Natural killer cell (primary cell): ENCODE results near the gene LGALS1. TPM values are rescaled to one million over a fixed set of nuclear protein-coding genes. Genes with fewer than 3 reads are reported as not detected.

Source experiments
- ATAC-seq, 3 donors: fragments of 150-1000 bp in 2 of 3; fragments of 200-7000 bp in 1 of 3; cut with Tn5 transposase; 1 replicate in 1 of 3; 2 replicates in 2 of 3; pipeline ENCODE4 v1.10.0; 2021; ENCODE audit warnings: mild to moderate bottlenecking in 2 of 3, moderate library complexity in 2 of 3
- DNase-seq, 2 donors: peaks; one replicate each; pipeline versions ENCODE4 v3.0.0 to v3.0.0-alpha.2; 2013 to 2021; ENCODE audit warnings: mixed read lengths in 1 of 2
- H3K27ac ChIP-seq: one replicate; pipeline ENCODE4 v1.5.1; 2013; ENCODE audit warnings: mild to moderate bottlenecking, low read length
- H3K27me3 ChIP-seq: one replicate; pipeline ENCODE4 v1.6.1; 2013; ENCODE audit warnings: low read length; ENCODE audit not compliant: control insufficient read depth, insufficient read depth
- H3K36me3 ChIP-seq: one replicate; pipeline ENCODE4 v1.6.1; 2013; ENCODE audit warnings: low read length; ENCODE audit not compliant: control insufficient read depth, insufficient read depth
- H3K4me1 ChIP-seq: one replicate; pipeline ENCODE4 v1.6.1; 2013; ENCODE audit warnings: low read length; ENCODE audit not compliant: control insufficient read depth, insufficient read depth
- H3K4me3 ChIP-seq: one replicate; pipeline ENCODE4 v1.5.1; 2013; ENCODE audit warnings: low read length
- H3K9me3 ChIP-seq: one replicate; pipeline ENCODE4 v1.6.1; 2013; ENCODE audit warnings: low read length; ENCODE audit not compliant: control insufficient read depth, insufficient read depth
- H3K27ac Mint-ChIP-seq, 2 donors: one replicate each; pipeline ENCODE4 v1.8.0; 2022; ENCODE audit warnings: mild to moderate bottlenecking in 2 of 2, mixed read lengths in 2 of 2, moderate library complexity in 1 of 2
- H3K27me3 Mint-ChIP-seq, 2 donors: one replicate each; pipeline ENCODE4 v1.8.0; 2022; ENCODE audit warnings: low read depth in 2 of 2, mixed read lengths in 2 of 2
- H3K36me3 Mint-ChIP-seq: one replicate; pipeline ENCODE4 v1.8.0; 2022; ENCODE audit warnings: mixed read lengths
- H3K4me1 Mint-ChIP-seq, 2 donors: one replicate each; pipeline ENCODE4 v1.8.0; 2022; ENCODE audit warnings: mixed read lengths in 2 of 2
- H3K4me3 Mint-ChIP-seq: one replicate; pipeline ENCODE4 v1.8.0; 2022; ENCODE audit warnings: mild to moderate bottlenecking, moderate library complexity, mixed read lengths
- H3K9me3 Mint-ChIP-seq, 2 donors: one replicate each; pipeline ENCODE4 v1.8.0; 2022; ENCODE audit warnings: mixed read lengths in 2 of 2
- WGBS: methylation state at CpG from one replicate; pipeline ENCODE4 v1.1.7; 2013; ENCODE audit warnings: missing lambda C conversion rate; ENCODE audit not compliant: insufficient coverage; 5-methylcytosine and 5-hydroxymethylcytosine counted together
- intact Hi-C: fragments of 100-400 bp; cut with micrococcal nuclease; formaldehyde crosslinking; loops from one replicate; pipeline ENCODE4 v1.14.2; 2022
- total RNA-seq, 4 donors: library from RNA; stranded (reverse); fragments of 120-200 nt in 1 of 4; gene quantifications; one replicate each; pipeline versions ENCODE4 v1.2.3 to v1.2.4, GENCODE V29; 2013 to 2022
- TF ChIP-seq, protein P1 (sequence below): fragments of 200-600 bp; IDR thresholded peaks from one replicate; pipeline ENCODE4 v1.8.0; 2022; ENCODE audit warnings: antibody characterized with exemption

Gene LGALS1
- total RNA-seq, 3 donors from 2014 or later (not counting 1 experiment from before 2014, with no cell fraction given): 195 to 218 (median 214) TPM

DNA sequence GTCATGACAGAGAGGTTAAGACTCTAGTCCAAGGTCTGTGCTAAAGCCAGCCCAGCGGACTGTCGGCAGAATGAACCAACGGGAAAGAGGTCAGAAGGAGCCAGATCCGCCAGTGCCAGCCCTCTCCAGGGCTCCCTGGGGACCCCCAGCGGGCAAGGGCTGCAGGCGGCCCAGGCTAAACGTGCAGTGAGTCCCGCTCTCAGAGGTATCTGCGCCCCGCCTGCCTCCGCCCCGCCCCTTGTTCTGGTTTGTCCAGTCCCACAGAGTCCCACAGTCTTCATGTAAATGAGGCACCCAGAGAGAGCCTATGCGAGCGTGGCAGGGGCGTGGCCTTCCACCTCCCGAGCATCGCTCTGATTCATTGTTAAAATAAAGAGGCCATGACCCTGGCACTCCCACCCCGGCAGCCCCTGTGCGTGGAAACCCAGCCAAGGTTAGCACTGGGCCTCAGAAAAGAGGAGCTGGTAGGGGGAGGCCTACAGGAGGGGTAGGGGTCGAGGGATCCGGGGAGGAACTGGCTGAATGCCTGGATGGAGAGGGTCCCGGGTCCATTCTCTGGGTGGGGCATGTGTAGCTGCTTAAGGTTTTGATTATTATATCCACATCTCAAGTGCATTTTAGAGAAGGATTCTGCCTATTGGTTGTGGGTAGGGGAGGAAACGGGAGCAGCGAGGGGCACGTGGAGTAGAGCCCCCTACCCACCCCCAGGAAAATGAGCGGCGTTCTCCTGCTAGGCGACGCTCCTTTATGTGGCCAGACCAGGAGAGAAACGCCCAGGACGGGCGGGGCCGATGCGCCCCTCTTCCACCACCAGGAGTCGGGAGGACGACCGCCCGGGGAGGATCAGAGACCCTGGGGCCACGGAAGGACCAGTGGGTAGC, 21.5 kb downstream of the LGALS1 start, which contains the start of gene TRIOBP:
Gene TRIOBP, plus strand, starts transcription at position 392 of the 881 bp plus-strand sequence. CDS start 4,318 bp downstream, outside the sequence.
- Histone ChIP-seq H3K9me3 (no peaks in the 10 kb centered on the region), H3K27ac (no peak within 1 kb of the TSS), H3K27me3 (no peaks in the 10 kb centered on the region), H3K4me1 (peaks cover 26% of the 10 kb centered on the region), H3K36me3 (peaks cover 16% of the 10 kb centered on the region), H3K4me3 (no peak within 1 kb of the TSS)
- H3K27ac Mint-ChIP-seq: peak within 1 kb of the TSS; percentile 54 to 85
- ATAC-seq (peak; percentile 98 to 100 (median 99)), DNase-seq (peak; percentile 89 to 90)
- no peaks in the 10 kb centered on the region for H3K27me3 Mint-ChIP-seq
- no peaks in the 10 kb centered on the region for H3K36me3 Mint-ChIP-seq
- H3K4me3 Mint-ChIP-seq: peak within 1 kb of the TSS; percentile 56
- H3K4me1 Mint-ChIP-seq: peaks cover 25 to 28% of the 10 kb centered on the region in 2 donors
- 21% methylated on average over 37 of the region's 39 CpGs for WGBS
- no peaks in the 10 kb centered on the region for H3K9me3 Mint-ChIP-seq
- TF ChIP-seq, protein P1, sequence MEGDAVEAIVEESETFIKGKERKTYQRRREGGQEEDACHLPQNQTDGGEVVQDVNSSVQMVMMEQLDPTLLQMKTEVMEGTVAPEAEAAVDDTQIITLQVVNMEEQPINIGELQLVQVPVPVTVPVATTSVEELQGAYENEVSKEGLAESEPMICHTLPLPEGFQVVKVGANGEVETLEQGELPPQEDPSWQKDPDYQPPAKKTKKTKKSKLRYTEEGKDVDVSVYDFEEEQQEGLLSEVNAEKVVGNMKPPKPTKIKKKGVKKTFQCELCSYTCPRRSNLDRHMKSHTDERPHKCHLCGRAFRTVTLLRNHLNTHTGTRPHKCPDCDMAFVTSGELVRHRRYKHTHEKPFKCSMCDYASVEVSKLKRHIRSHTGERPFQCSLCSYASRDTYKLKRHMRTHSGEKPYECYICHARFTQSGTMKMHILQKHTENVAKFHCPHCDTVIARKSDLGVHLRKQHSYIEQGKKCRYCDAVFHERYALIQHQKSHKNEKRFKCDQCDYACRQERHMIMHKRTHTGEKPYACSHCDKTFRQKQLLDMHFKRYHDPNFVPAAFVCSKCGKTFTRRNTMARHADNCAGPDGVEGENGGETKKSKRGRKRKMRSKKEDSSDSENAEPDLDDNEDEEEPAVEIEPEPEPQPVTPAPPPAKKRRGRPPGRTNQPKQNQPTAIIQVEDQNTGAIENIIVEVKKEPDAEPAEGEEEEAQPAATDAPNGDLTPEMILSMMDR: peak; percentile 45
- intact Hi-C loops: loop anchor here (1.0 to 5.0 kb wide), 3 partner anchors 11 to 90 kb away; partner anchors contain the start of genes GGA1, NOL12 and PDXP

DNA sequence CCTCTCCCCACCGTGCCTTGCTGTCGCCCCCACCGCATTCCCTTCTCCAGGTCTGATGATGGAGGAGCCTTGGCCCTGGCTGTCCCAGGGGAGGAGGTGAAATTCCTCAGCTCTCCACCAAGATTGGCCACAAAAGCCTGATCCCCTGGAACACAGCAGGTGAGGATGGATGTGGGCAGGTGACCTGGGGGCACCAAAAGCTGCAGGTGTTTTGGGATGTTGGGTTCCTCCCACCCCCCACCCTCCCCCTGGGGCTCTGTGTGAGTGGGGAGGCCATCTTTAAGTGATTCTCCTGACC, 22.1 kb downstream of the LGALS1 start:
- Histone ChIP-seq H3K36me3 (peaks cover 12% of the 10 kb centered on the region), H3K27ac (no peak overlapping the region), H3K27me3 (no peaks in the 10 kb centered on the region), H3K9me3 (no peaks in the 10 kb centered on the region), H3K4me3 (no peak overlapping the region), H3K4me1 (peaks cover 31% of the 10 kb centered on the region)
- H3K9me3 Mint-ChIP-seq: no peaks in the 10 kb centered on the region
- no peaks in the 10 kb centered on the region for H3K27me3 Mint-ChIP-seq
- intact Hi-C loops: loop anchor here (5.0 kb wide), 1 partner anchor 90 kb away; the partner anchor contains the start of gene GGA1
- no peak overlapping the region for H3K4me3 Mint-ChIP-seq
- ATAC-seq: no peak
- peaks cover 25 to 28% of the 10 kb centered on the region in 2 donors for H3K4me1 Mint-ChIP-seq
- TF ChIP-seq, protein P1: no peak
- no peak overlapping the region for H3K27ac Mint-ChIP-seq
- DNase-seq: peak in 1 of 2 donors; percentile 6
- no peaks in the 10 kb centered on the region for H3K36me3 Mint-ChIP-seq
- WGBS: 72% methylated on average over 3 of the region's 3 CpGs

DNA sequence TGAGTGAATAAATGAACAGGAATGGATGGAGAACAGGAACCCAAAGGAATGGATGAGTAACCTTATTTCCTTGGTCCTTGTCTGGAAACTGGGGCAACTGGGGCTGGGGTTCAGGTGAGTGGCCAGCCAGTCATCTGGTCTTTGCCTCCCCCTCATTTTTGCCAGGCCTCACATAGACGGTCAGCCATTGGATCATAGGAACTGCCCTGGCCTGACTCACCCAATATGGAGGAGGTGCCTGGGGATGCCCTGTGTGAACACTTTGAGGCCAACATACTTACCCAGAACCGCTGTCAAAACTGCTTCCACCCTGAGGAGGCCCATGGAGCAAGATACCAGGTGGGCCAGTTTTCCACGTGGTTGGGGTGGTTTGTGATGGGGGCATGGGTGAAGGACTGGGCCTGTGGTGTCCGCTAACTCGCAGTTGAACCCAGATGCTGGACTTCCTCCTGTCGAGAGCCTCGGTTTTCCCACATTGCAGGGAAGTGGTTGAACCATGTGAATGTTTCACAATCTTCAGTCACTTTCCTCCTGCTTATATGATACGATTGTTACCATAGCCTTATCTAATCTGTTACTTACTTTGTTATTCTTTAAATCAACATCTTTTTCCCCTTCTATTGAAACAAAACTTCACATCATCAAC, 25.8 kb downstream of the LGALS1 start:
- Mint-ChIP-seq H3K4me3 (peak overlapping the region; percentile 52), H3K9me3 (no peaks in the 10 kb centered on the region), H3K27me3 (no peaks in the 10 kb centered on the region), H3K27ac (peak overlapping the region; percentile 67 to 76), H3K36me3 (no peaks in the 10 kb centered on the region), H3K4me1 (peaks cover 20% of the 10 kb centered on the region in 2 donors)
- ATAC-seq: no peak
- intact Hi-C loops: no loop called here
- Histone ChIP-seq H3K36me3 (no peaks in the 10 kb centered on the region), H3K27me3 (no peaks in the 10 kb centered on the region), H3K27ac (peak overlapping the region; percentile 40), H3K4me1 (peaks cover 30% of the 10 kb centered on the region), H3K9me3 (no peaks in the 10 kb centered on the region), H3K4me3 (no peak overlapping the region)
- TF ChIP-seq, protein P1: no peak
- no peak for DNase-seq
- WGBS: 42% methylated on average over 8 of the region's 8 CpGs
